B cell (primary cell): ENCODE measurements around the gene ARHGAP33. TPM values are rescaled to one million over a fixed set of nuclear protein-coding genes. Genes with fewer than 3 reads are reported as not detected.
"Not testable (repeated sequence)": the region's sequence is repeated elsewhere in the genome, so short reads cannot be mapped to it uniquely, and the experiment has no call there.

Source experiments
- ATAC-seq: fragments of 200-7000 bp; cut with Tn5 transposase; one replicate; pipeline ENCODE4 v1.10.0; 2021; ENCODE audit warnings: low read depth, mild to moderate bottlenecking, moderate number of reproducible peaks, moderate library complexity
- CTCF ChIA-PET: fragments of 350-600 bp; sonication (Branson Sonifier 250); formaldehyde crosslinking; loops from one replicate; lab custom pipeline; 2021; ENCODE audit warnings: antibody characterized with exemption, inconsistent platforms; lab: Charles Lee
- POLR2A ChIA-PET: fragments of 350-600 bp; sonication (Branson Sonifier 250); formaldehyde crosslinking; loops from one replicate; lab custom pipeline; 2021; ENCODE audit warnings: antibody characterized with exemption; lab: Charles Lee
- DNase-seq: peaks from one replicate; pipeline ENCODE4 v3.0.0; 2013
- H2AFZ ChIP-seq: 2 replicates; pipeline ENCODE4 v1.6.1; 2012; ENCODE audit warnings: mild to moderate bottlenecking, low read depth, low read length; ENCODE audit not compliant: insufficient read depth, poor library complexity, severe bottlenecking
- H3K27ac ChIP-seq, 2 donors: 1 replicate in 1 of 2; 2 replicates in 1 of 2; pipeline ENCODE4 v1.5.1; 2012 to 2013; ENCODE audit warnings: low read length in 2 of 2, mild to moderate bottlenecking in 2 of 2, moderate library complexity in 1 of 2
- H3K27me3 ChIP-seq, 4 experiments: fragments of 200-600 bp in 1 of 4; sonication (generic) in 1 of 4; replicated peaks in 1 of 4; 1 replicate in 2 of 4; 2 replicates in 2 of 4; pipeline versions ENCODE4 v1.6.1 to v1.7.0; 2013 to 2016; ENCODE audit warnings: low read length in 3 of 4, mild to moderate bottlenecking in 2 of 4, mixed read lengths in 1 of 4, moderate library complexity in 1 of 4; ENCODE audit not compliant: insufficient read depth in 4 of 4, control insufficient read depth in 3 of 4; ENCODE audit errors: control extremely low read depth in 1 of 4
- H3K36me3 ChIP-seq, 2 experiments: replicated peaks in 1 of 2; 1 replicate in 1 of 2; 2 replicates in 1 of 2; pipeline versions ENCODE4 v1.6.1 to v1.7.1; 2013; ENCODE audit warnings: low read length in 1 of 2; ENCODE audit not compliant: insufficient read depth in 2 of 2, control insufficient read depth in 1 of 2; ENCODE audit errors: control extremely low read depth in 1 of 2, extremely low read depth in 1 of 2
- H3K4me1 ChIP-seq, 2 donors: fragments of 200-600 bp in 1 of 2; sonication (generic) in 1 of 2; 1 replicate in 1 of 2; 2 replicates in 1 of 2; pipeline versions ENCODE4 v1.5.1 to v1.6.1; 2013 to 2017; ENCODE audit warnings: low read length in 2 of 2; ENCODE audit not compliant: control insufficient read depth in 2 of 2, insufficient read depth in 2 of 2
- H3K4me2 ChIP-seq: replicated peaks from 2 replicates; pipeline ENCODE3; 2012; ENCODE audit warnings: mild to moderate bottlenecking, low read depth, low read length; ENCODE audit not compliant: poor library complexity, severe bottlenecking
- H3K4me3 ChIP-seq, 5 experiments: fragments of 200-600 bp in 1 of 5; sonication (generic) in 1 of 5; 1 replicate in 3 of 5; 2 replicates in 2 of 5; pipeline versions ENCODE4 v1.5.1 to v1.7.0; 2011 to 2016; ENCODE audit warnings: low read length in 4 of 5, mild to moderate bottlenecking in 4 of 5, low read depth in 2 of 5, control low read depth in 1 of 5, moderate library complexity in 1 of 5; ENCODE audit not compliant: insufficient read depth in 1 of 5; ENCODE audit errors: control extremely low read depth in 1 of 5, extremely low read depth in 1 of 5
- H3K79me2 ChIP-seq: fragments of 200-600 bp; sonication (generic); one replicate; pipeline ENCODE4 v1.6.0; 2016; ENCODE audit warnings: low read length; ENCODE audit not compliant: control insufficient read depth, insufficient read depth
- H3K9ac ChIP-seq: fragments of 200-600 bp; sonication (generic); 2 replicates; pipeline ENCODE4 v1.6.1; 2017; ENCODE audit warnings: mild to moderate bottlenecking, low read length, moderate library complexity
- H3K9me3 ChIP-seq, 3 donors: one replicate each; pipeline versions ENCODE4 v1.6.1 to v1.7.1; 2013; ENCODE audit warnings: low read length in 2 of 3; ENCODE audit not compliant: control insufficient read depth in 2 of 3, insufficient read depth in 1 of 3; ENCODE audit errors: control extremely low read depth in 1 of 3
- H4K20me1 ChIP-seq: 2 replicates; pipeline ENCODE4 v1.6.0; 2012; ENCODE audit warnings: mild to moderate bottlenecking, low read length; ENCODE audit not compliant: insufficient read depth, control insufficient read depth, poor library complexity, severe bottlenecking
- H3K27ac Mint-ChIP-seq: one replicate; pipeline ENCODE4 v1.8.0; 2021; ENCODE audit warnings: mixed read lengths
- H3K27me3 Mint-ChIP-seq: one replicate; pipeline ENCODE4 v1.8.0; 2021; ENCODE audit warnings: mixed read lengths
- H3K4me1 Mint-ChIP-seq: one replicate; pipeline ENCODE4 v1.8.0; 2021; ENCODE audit warnings: mixed read lengths
- H3K4me3 Mint-ChIP-seq: one replicate; pipeline ENCODE4 v1.8.0; 2021; ENCODE audit warnings: mixed read lengths
- H3K9me3 Mint-ChIP-seq: one replicate; pipeline ENCODE4 v1.8.0; 2022; ENCODE audit warnings: mixed read lengths; ENCODE audit not compliant: insufficient read depth
- CTCF ChIP-seq: fragments of 200-600 bp; IDR thresholded peaks from one replicate; pipeline ENCODE4 v1.8.0; 2022; ENCODE audit warnings: antibody characterized with exemption, mild to moderate bottlenecking
- EZH2 ChIP-seq: IDR thresholded peaks from 2 replicates; pipeline ENCODE4 v1.6.1; 2012; ENCODE audit warnings: borderline replicate concordance, low read depth, mild to moderate bottlenecking, moderate library complexity, low read length; ENCODE audit not compliant: insufficient read depth, poor library complexity, severe bottlenecking
- WGBS: methylation state at CpG from one replicate; pipeline ENCODE4 v1.1.5; 2013; ENCODE audit warnings: missing lambda C conversion rate; ENCODE audit not compliant: insufficient coverage; 5-methylcytosine and 5-hydroxymethylcytosine counted together
- intact Hi-C: fragments of 100-400 bp; cut with micrococcal nuclease; formaldehyde crosslinking; loops from one replicate; pipeline ENCODE4 v1.10.0; 2022
- polyA plus RNA-seq: library from polyadenylated mRNA; depleted of rRNA; stranded (reverse); fragments of >200 nt; gene quantifications from 2 replicates; pipeline ENCODE4 v1.2.3, GENCODE V29; 2012
- total RNA-seq, 2 donors: library from RNA; stranded (reverse); fragments of 120-200 nt in 1 of 2; gene quantifications; 1 replicate in 1 of 2; 2 replicates in 1 of 2; pipeline versions ENCODE4 v1.2.3 to v1.2.4, GENCODE V29; 2013 to 2022

The ARHGAP33 gene
- total and polyA plus RNA-seq, 2 donors (not counting 1 experiment from before 2014, with no cell fraction given) = 18.2 to 27.8 TPM

GRCh38 chr19:35793381-35794165 is 18.2 kb downstream of the ARHGAP33 start:
- no peak for DNase-seq
- no peak for TF ChIP-seq CTCF
- TF ChIP-seq EZH2 = no peak
- Histone ChIP-seq H4K20me1 (no peaks in the 10 kb centered on the region), H3K4me3 (no peak overlapping the region), H3K27me3 (peaks cover 0 to 14% (median 3%) of the 10 kb centered on the region in 4 experiments), H3K79me2 (no peaks in the 10 kb centered on the region), H3K9ac (no peak overlapping the region), H3K36me3 (no peaks in the 10 kb centered on the region), H3K4me1 (peaks cover 0 to 5% of the 10 kb centered on the region in 2 donors), H3K27ac (no peak overlapping the region), H3K9me3 (peaks cover 0 to 4% (median 0%) of the 10 kb centered on the region in 3 donors), H2AFZ (no peak overlapping the region), H3K4me2 (no peak overlapping the region)
- Mint-ChIP-seq H3K27me3 (peaks cover 21% of the 10 kb centered on the region), H3K4me3 (no peak overlapping the region), H3K9me3 (no peaks in the 10 kb centered on the region), H3K27ac (no peak overlapping the region), H3K4me1 (peaks cover 6% of the 10 kb centered on the region)
- ATAC-seq = no peak
- ChIA-PET POLR2A (no interaction called here), CTCF (no interaction called here)
- intact Hi-C loops = no loop called here
- WGBS = 80% methylated on average over 4 of the region's 7 CpGs

DNA sequence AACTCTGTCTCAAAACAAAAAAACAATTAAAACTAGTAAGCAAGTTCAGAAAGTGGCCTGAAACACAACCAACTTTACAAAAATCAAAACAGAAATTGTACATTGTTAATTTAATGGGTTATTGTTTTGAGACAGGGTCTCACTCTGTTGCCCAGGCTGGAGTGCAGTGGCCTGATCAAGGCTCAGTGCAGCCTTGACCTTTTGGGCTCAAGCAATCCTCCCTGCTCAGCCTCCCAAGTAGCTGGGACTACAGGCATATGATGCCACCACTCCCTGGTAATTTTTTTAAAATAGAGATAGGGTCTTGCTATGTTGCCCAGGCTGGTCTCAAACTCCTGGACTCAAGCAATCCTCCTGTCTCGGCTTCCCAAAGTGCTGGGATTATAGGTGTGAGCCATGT is 20.2 kb downstream of the ARHGAP33 start:
- H3K27ac Mint-ChIP-seq, H2AFZ ChIP-seq, H3K4me1 Mint-ChIP-seq, DNase-seq, H3K9me3 ChIP-seq, ATAC-seq, intact Hi-C loops, CTCF ChIA-PET, H3K9ac ChIP-seq, H3K4me1 ChIP-seq, H3K4me3 Mint-ChIP-seq, H3K4me3 ChIP-seq, POLR2A ChIA-PET, H3K27ac ChIP-seq, H4K20me1 ChIP-seq, H3K36me3 ChIP-seq, H3K4me2 ChIP-seq, H3K9me3 Mint-ChIP-seq, H3K79me2 ChIP-seq: not testable (repeated sequence)
- peaks cover 24% of the 10 kb centered on the region for H3K27me3 Mint-ChIP-seq
- no CpG with 5 or more reads among the region's 1 CpG for WGBS
- peaks cover 0 to 17% (median 3%) of the 10 kb centered on the region in 4 experiments for H3K27me3 ChIP-seq
